ENCODE measurements around the gene C6orf141. TPM values are rescaled to one million over a fixed set of nuclear protein-coding genes. Genes with fewer than 3 reads are reported as not detected.

The C6orf141 gene
- total and polyA plus RNA-seq, 2 experiments from 2014 or later: 5.2 to 6.4 TPM

GRCh38 chr6:49530141-49530776, 20.2 kb upstream of the C6orf141 start:
- TF ChIP-seq ZNF331 (CRISPR knock-in tag; IDR thresholded peaks at IDR 0.05; ENCODE audit: low read depth) (no peak), CREB1 (CRISPR knock-in tag; IDR thresholded peaks at IDR 0.05; ENCODE audit: low read depth) (no peak), STAT1 (IDR thresholded peaks at IDR 0.05; ENCODE audit: unreplicated experiment) (no peak), JUNB (IDR thresholded peaks at IDR 0.05; ENCODE audit: unreplicated experiment) (no peak), ETS1 (IDR thresholded peaks at IDR 0.05) (no peak), POLR2AphosphoS5 (IDR thresholded peaks at IDR 0.05; ENCODE audit: low read depth) (no peak), ZNF462 (CRISPR knock-in tag; IDR thresholded peaks at IDR 0.05) (no peak), NANOG (IDR thresholded peaks at IDR 0.05; ENCODE audit: borderline replicate concordance) (no peak), REST (IDR thresholded peaks at IDR 0.05; ENCODE audit: unreplicated experiment) (no peak), EZH2phosphoT487 (IDR thresholded peaks at IDR 0.05; ENCODE audit: unreplicated experiment) (no peak), CTCF (conservative IDR thresholded peaks at IDR 0.05; ENCODE audit: low read depth in 2 of 2) (no peak), EZH2 (IDR thresholded peaks at IDR 0.05; ENCODE audit: low read depth, unreplicated experiment) (no peak), ZNF114 (CRISPR knock-in tag; IDR thresholded peaks at IDR 0.05) (no peak)

More at GRCh38 chr6:49530141-49530776, 20.2 kb upstream of the C6orf141 start:
- Histone ChIP-seq H4K20me1 (replicated peaks; ENCODE audit: insufficient read depth) (no peaks in the 10 kb centered on the region), H3K27me3 (ENCODE audit: insufficient read depth) (no peaks in the 10 kb centered on the region), H3K27ac (ENCODE audit: low read depth) (no peak overlapping the region), H3F3A (replicated peaks; ENCODE audit: low read depth) (no peaks in the 10 kb centered on the region), H3K79me2 (replicated peaks; ENCODE audit: insufficient read depth) (no peaks in the 10 kb centered on the region), H3K4me2 (no peak overlapping the region), H3K9me2 (ENCODE audit: insufficient read depth) (no peaks in the 10 kb centered on the region), H3K36me3 (ENCODE audit: insufficient read depth) (no peaks in the 10 kb centered on the region), H3K4me1 (ENCODE audit: insufficient read depth) (peaks cover 6% of the 10 kb centered on the region), H3K4me3 (no peak overlapping the region), H2AFZ (no peak overlapping the region)
- no peak for DNase-seq (ENCODE audit: low spot score)
- Mint-ChIP-seq H3K4me1 (peaks cover 8% of the 10 kb centered on the region), H3K9me3 (no peaks in the 10 kb centered on the region), H3K27me3 (ENCODE audit: insufficient read depth, low read depth, poor library complexity) (peaks cover 3% of the 10 kb centered on the region), H3K27ac (no peak overlapping the region), H3K4me3 (no peak overlapping the region), H3K36me3 (ENCODE audit: low read depth) (no peaks in the 10 kb centered on the region)
- no peak for ATAC-seq

Data from GM23338 (cell line).